Uterus (tissue), 2 donors: Measurements from ENCODE around the gene GPR101.

ENCODE experiments used
- POLR2A ChIP-seq, 2 donors: fragments of 450-650 bp; IDR thresholded peaks; one replicate each; pipeline ENCODE4 v1.6.1; 2016; ENCODE audit warnings: antibody characterized with exemption in 2 of 2, mild to moderate bottlenecking in 1 of 2, moderate library complexity in 1 of 2
- TF ChIP-seq, protein P1 (sequence below), 4 experiments: fragments of 200-600 bp in 2 of 4; fragments of 450-650 bp in 2 of 4; sonication (generic) in 2 of 4; IDR thresholded peaks; one replicate each; pipeline ENCODE4 v1.5.1; 2016 to 2019; ENCODE audit warnings: antibody characterized with exemption in 4 of 4, mild to moderate bottlenecking in 2 of 4, moderate library complexity in 1 of 4

DNA sequence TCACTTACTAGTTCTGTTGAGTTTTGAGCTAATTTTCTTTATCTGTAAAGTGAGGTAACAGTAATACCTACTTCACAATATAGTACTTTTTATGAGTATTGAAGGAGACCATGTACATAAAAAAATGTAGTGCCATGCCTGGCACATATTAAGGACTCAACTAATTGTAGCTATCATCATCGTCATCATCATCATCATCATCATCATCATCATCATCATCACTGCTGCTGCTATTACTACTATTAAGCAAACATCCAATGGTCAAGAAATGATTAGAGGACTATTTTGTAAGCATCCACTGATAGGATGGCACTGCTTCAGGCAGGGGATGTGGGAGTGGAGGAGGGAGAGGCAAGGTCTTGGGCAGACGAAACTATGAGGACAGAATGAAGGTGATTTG lies 47.4 kb upstream of the GPR101 start:
- TF ChIP-seq, protein P1, sequence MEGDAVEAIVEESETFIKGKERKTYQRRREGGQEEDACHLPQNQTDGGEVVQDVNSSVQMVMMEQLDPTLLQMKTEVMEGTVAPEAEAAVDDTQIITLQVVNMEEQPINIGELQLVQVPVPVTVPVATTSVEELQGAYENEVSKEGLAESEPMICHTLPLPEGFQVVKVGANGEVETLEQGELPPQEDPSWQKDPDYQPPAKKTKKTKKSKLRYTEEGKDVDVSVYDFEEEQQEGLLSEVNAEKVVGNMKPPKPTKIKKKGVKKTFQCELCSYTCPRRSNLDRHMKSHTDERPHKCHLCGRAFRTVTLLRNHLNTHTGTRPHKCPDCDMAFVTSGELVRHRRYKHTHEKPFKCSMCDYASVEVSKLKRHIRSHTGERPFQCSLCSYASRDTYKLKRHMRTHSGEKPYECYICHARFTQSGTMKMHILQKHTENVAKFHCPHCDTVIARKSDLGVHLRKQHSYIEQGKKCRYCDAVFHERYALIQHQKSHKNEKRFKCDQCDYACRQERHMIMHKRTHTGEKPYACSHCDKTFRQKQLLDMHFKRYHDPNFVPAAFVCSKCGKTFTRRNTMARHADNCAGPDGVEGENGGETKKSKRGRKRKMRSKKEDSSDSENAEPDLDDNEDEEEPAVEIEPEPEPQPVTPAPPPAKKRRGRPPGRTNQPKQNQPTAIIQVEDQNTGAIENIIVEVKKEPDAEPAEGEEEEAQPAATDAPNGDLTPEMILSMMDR (IDR thresholded peaks at IDR 0.05), result no peak
- TF ChIP-seq POLR2A (IDR thresholded peaks at IDR 0.05), result no peak
